Keratinocyte (primary cell): ENCODE measurements around the gene NPTX1. TPM values are rescaled to one million over a fixed set of nuclear protein-coding genes. Genes with fewer than 3 reads are reported as not detected.
A peak's percentile ranks its signal among the peaks of the same experiment; 100 is the strongest.

Source experiments
- DNase-seq: peaks from one replicate; pipeline ENCODE4 v3.0.0-alpha.2; 2011; ENCODE audit warnings: low read depth, missing footprints, low spot score
- FAIRE-seq: peaks from 2 replicates; lab custom pipeline; 2011; peaks lifted over from hg19 to GRCh38; lab: Jason Lieb, UNC
- H2AFZ ChIP-seq: 2 replicates; pipeline ENCODE4 v1.6.0; 2012; ENCODE audit warnings: low read length, control low read depth, inconsistent platforms; ENCODE audit not compliant: control insufficient read depth
- H3K27ac ChIP-seq: 2 replicates; pipeline ENCODE4 v1.5.1; 2011; ENCODE audit warnings: low read length; ENCODE audit not compliant: control insufficient read depth, insufficient read depth
- H3K27me3 ChIP-seq: 3 replicates; pipeline ENCODE4 v1.6.0; 2011; ENCODE audit warnings: low read length; ENCODE audit not compliant: control insufficient read depth, insufficient read depth; ENCODE audit errors: extremely low read depth
- H3K36me3 ChIP-seq, 2 experiments: 2 replicates in 1 of 2; 3 replicates in 1 of 2; pipeline ENCODE4 v1.5.1; 2011; ENCODE audit warnings: low read length in 2 of 2, mild to moderate bottlenecking in 1 of 2; ENCODE audit not compliant: control insufficient read depth in 2 of 2, insufficient read depth in 2 of 2; ENCODE audit errors: extremely low read depth in 1 of 2
- H3K4me1 ChIP-seq: 3 replicates; pipeline ENCODE4 v1.5.1; 2011; ENCODE audit warnings: low read length; ENCODE audit not compliant: control insufficient read depth, insufficient read depth; ENCODE audit errors: extremely low read depth
- H3K4me2 ChIP-seq: 3 replicates; pipeline ENCODE4 v1.6.0; 2011; ENCODE audit warnings: low read depth, low read length; ENCODE audit not compliant: control insufficient read depth, insufficient read depth; ENCODE audit errors: extremely low read depth
- H3K4me3 ChIP-seq, 3 experiments: fragments of 200-600 bp in 1 of 3; sonication (generic) in 1 of 3; 2 replicates in 2 of 3; 3 replicates in 1 of 3; pipeline ENCODE4 v1.5.1; 2011 to 2016; ENCODE audit warnings: low read length in 3 of 3, mild to moderate bottlenecking in 3 of 3, control low read depth in 2 of 3, inconsistent platforms in 1 of 3, low read depth in 1 of 3, mixed read lengths in 1 of 3, mixed run types in 1 of 3, moderate library complexity in 1 of 3; ENCODE audit not compliant: control insufficient read depth in 2 of 3, insufficient read depth in 2 of 3; ENCODE audit errors: extremely low read depth in 1 of 3
- H3K79me2 ChIP-seq: 2 replicates; pipeline ENCODE4 v1.6.0; 2012; ENCODE audit warnings: low read length; ENCODE audit not compliant: control insufficient read depth, insufficient read depth
- H3K9ac ChIP-seq: 3 replicates; pipeline ENCODE4 v1.6.0; 2011; ENCODE audit warnings: low read length; ENCODE audit not compliant: control insufficient read depth, insufficient read depth; ENCODE audit errors: extremely low read depth
- H3K9me1 ChIP-seq: 3 replicates; pipeline ENCODE4 v1.6.0; 2011; ENCODE audit warnings: low read length; ENCODE audit not compliant: control insufficient read depth, insufficient read depth; ENCODE audit errors: extremely low read depth
- H3K9me3 ChIP-seq: 2 replicates; pipeline ENCODE4 v1.5.1; 2012; ENCODE audit warnings: low read depth, low read length; ENCODE audit not compliant: control insufficient read depth
- H4K20me1 ChIP-seq: 3 replicates; pipeline ENCODE4 v1.6.0; 2011; ENCODE audit warnings: low read length; ENCODE audit not compliant: control insufficient read depth, insufficient read depth; ENCODE audit errors: extremely low read depth
- EZH2 ChIP-seq: IDR thresholded peaks from one replicate; pipeline ENCODE4 v1.6.1; 2012; ENCODE audit warnings: inconsistent platforms, mild to moderate bottlenecking, low read length, moderate library complexity
- dilution Hi-C: fragments of 300-500 bp; cut with MboI; formaldehyde crosslinking; loops from one replicate; pipeline ENCODE4 v1.7.0; 2020; ENCODE audit warnings: low sequenced_read_pairs; ENCODE audit not compliant: extremely low pct_ligation_motif_present
- polyA plus RNA-seq, 5 experiments: library from polyadenylated mRNA; depleted of rRNA in 3 of 5; stranded (reverse) in 3 of 5; stranded (forward) in 1 of 5; unstranded in 1 of 5; fragments of >200 nt; gene quantifications; 1 replicate in 1 of 5; 2 replicates in 3 of 5; 3 replicates in 1 of 5; pipeline versions ENCODE4 v1.2.1 to v1.2.3, GENCODE V29; 2011 to 2012; ENCODE audit warnings: missing spikeins in 2 of 5, low read depth in 1 of 5, low replicate concordance in 1 of 5
- TF ChIP-seq, protein P1 (sequence below), 3 experiments: IDR thresholded peaks in 1 of 3; conservative IDR thresholded peaks in 1 of 3; optimal IDR thresholded peaks in 1 of 3; 2 replicates in 2 of 3; 3 replicates in 1 of 3; pipeline versions ENCODE3 to v1.5.1; 2011; ENCODE audit warnings: low read length in 3 of 3, mild to moderate bottlenecking in 3 of 3, moderate library complexity in 2 of 3, control low read depth in 1 of 3, inconsistent platforms in 1 of 3; ENCODE audit not compliant: insufficient read depth in 2 of 3; ENCODE audit errors: extremely low read depth in 1 of 3

Gene NPTX1
- polyA plus RNA-seq, 1 donor (not counting 4 experiments of a cell fraction or from before 2014, with no cell fraction given), result 0.03 TPM

GRCh38 chr17:80453998-80454556 is 22.3 kb downstream of the NPTX1 start:
- Histone ChIP-seq H3K4me1 (peaks cover 24% of the 10 kb centered on the region), H4K20me1 (no peaks in the 10 kb centered on the region), H3K27ac (peak overlapping the region; percentile 89), H3K4me3 (peak overlapping the region; percentile 64 to 89 (median 88)), H3K79me2 (no peaks in the 10 kb centered on the region), H3K9ac (peak overlapping the region; percentile 94), H3K36me3 (no peaks in the 10 kb centered on the region), H2AFZ (peak overlapping the region; percentile 58), H3K4me2 (peak overlapping the region; percentile 98), H3K27me3 (peaks cover 5% of the 10 kb centered on the region), H3K9me1 (no peaks in the 10 kb centered on the region), H3K9me3 (no peaks in the 10 kb centered on the region)
- TF ChIP-seq, protein P1, sequence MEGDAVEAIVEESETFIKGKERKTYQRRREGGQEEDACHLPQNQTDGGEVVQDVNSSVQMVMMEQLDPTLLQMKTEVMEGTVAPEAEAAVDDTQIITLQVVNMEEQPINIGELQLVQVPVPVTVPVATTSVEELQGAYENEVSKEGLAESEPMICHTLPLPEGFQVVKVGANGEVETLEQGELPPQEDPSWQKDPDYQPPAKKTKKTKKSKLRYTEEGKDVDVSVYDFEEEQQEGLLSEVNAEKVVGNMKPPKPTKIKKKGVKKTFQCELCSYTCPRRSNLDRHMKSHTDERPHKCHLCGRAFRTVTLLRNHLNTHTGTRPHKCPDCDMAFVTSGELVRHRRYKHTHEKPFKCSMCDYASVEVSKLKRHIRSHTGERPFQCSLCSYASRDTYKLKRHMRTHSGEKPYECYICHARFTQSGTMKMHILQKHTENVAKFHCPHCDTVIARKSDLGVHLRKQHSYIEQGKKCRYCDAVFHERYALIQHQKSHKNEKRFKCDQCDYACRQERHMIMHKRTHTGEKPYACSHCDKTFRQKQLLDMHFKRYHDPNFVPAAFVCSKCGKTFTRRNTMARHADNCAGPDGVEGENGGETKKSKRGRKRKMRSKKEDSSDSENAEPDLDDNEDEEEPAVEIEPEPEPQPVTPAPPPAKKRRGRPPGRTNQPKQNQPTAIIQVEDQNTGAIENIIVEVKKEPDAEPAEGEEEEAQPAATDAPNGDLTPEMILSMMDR (optimal IDR thresholded peaks at IDR 0.05 in 1 of 3, IDR thresholded peaks at IDR 0.05 in 1 of 3, conservative IDR thresholded peaks at IDR 0.05 in 1 of 3; ENCODE audit: extremely low read depth in 1 of 3, insufficient read depth in 2 of 3, low read length in 3 of 3), result no peak
- TF ChIP-seq EZH2, result no peak
- no peak for FAIRE-seq
- dilution Hi-C loops, result no loop called here
- DNase-seq, result no peak

- TF ChIP-seq, protein P1 (optimal IDR thresholded peaks at IDR 0.05 in 1 of 3, IDR thresholded peaks at IDR 0.05 in 1 of 3, conservative IDR thresholded peaks at IDR 0.05 in 1 of 3; ENCODE audit: extremely low read depth in 1 of 3, insufficient read depth in 2 of 3, low read length in 3 of 3), result no peak
- no peak for TF ChIP-seq EZH2
These were observed 23.0 kb downstream of the NPTX1 start for GRCh38 chr17:80453126-80453997.

More at GRCh38 chr17:80453126-80453997, 23.0 kb downstream of the NPTX1 start:
- Histone ChIP-seq H3K27me3 (peaks cover under 1% of the 10 kb centered on the region), H2AFZ (no peak overlapping the region), H3K9me1 (no peaks in the 10 kb centered on the region), H3K4me2 (peak overlapping the region; percentile 98), H3K9me3 (no peaks in the 10 kb centered on the region), H4K20me1 (no peaks in the 10 kb centered on the region), H3K27ac (no peak overlapping the region), H3K4me3 (peak overlapping the region; percentile 64 to 89 (median 88)), H3K9ac (peak overlapping the region; percentile 94), H3K79me2 (no peaks in the 10 kb centered on the region), H3K4me1 (peaks cover 24% of the 10 kb centered on the region), H3K36me3 (no peaks in the 10 kb centered on the region)
- FAIRE-seq (no peak), DNase-seq (no peak)
- dilution Hi-C loops, result no loop called here
